Amniotic epithelial cell (primary cell): ENCODE data around the gene THADA.
"Not testable (repeated sequence)": the region's sequence is repeated elsewhere in the genome, so short reads cannot be mapped to it uniquely, and the experiment has no call there.

ENCODE experiments used
- DNase-seq: peaks from one replicate; pipeline ENCODE4 v3.0.0-alpha.2; 2010; ENCODE audit warnings: low read depth

The THADA gene

DNA sequence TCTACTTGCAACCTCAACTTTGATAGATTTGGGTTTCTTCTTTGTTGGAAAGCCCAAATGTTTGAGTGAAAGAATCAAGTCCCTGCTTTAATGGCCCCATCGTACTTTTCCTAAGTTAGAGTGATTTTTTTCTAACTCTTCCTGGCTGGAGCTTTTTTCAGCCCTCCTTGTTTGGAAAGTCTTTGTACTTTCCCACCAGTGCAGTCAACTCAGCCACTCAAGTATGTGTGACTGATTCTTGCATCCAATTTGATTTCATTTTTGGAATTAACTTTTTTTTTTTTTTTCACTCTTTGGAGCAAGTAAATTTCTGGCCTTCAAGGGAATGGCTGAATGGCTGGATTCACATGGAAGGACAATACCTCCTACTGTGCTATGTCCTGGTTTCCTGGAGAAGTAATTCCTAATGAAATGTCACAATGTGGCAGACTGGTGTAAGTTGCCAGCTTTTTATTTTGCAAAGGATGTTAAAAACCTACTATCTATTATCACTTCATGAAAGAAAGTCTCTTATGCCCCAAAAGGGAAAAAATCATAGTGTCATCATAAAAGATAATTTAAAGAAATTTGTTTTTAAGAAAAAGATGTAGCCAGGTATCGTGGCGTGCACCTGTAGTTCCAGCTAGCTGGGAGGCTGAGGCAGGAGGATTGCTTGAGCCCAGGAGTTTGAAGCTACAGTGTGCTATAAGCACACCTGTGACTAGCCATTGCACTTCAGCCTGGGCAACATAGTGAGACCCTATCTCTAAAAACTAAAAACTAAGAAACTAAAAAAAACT, 293.5 kb downstream of the THADA start:
- DNase-seq, result no peak

GRCh38 chr2:43300781-43301583, 294.9 kb downstream of the THADA start:
- DNase-seq, result no peak

- no peak for DNase-seq
Observed at GRCh38 chr2:43300222-43300621, 295.6 kb downstream of the THADA start.

DNA sequence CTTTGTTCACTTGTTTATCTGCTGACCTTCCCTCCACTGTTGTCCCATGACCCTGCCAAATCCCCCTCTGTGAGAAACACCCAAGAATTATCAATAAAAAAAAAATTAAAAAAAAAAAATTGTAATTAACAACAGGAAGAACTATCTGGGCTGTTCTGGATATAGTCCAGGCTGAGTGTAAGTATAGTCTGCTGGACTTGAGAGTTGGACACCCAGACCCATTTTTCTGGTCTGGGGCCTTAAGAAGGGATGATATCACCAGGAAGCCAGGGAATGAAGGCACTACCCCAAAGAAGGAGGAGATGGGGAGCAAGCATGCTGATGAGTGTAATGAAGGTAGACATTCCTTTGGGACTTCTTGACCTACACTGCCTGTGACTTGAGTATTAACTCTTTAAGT, 297.3 kb downstream of the THADA start:
- DNase-seq, result no peak

DNA sequence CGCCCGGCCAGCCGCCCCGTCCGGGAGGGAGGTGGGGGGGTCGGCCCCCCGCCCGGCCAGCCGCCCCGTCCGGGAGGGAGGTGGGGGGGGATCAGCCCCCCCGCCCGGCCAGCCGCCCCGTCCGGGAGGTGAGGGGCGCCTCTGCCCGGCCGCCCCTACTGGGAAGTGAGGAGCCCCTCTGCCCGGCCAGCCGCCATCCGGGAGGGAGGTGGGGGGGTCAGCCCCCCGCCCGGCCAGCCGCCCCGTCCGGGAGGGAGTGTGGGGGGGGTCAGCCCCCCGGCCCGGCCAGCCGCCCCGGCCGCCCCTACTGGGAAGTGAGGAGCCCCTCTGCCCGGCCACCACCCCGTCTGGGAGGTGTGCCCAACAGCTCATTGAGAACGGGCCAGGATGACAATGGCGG, 298.1 kb downstream of the THADA start:
- not testable (repeated sequence) for DNase-seq

GRCh38 chr2:43294973-43295603, 300.8 kb downstream of the THADA start:
- peak; percentile 35 for DNase-seq

- peak; percentile 99 for DNase-seq
Observed at GRCh38 chr2:43293744-43294695, 301.8 kb downstream of the THADA start.

DNA sequence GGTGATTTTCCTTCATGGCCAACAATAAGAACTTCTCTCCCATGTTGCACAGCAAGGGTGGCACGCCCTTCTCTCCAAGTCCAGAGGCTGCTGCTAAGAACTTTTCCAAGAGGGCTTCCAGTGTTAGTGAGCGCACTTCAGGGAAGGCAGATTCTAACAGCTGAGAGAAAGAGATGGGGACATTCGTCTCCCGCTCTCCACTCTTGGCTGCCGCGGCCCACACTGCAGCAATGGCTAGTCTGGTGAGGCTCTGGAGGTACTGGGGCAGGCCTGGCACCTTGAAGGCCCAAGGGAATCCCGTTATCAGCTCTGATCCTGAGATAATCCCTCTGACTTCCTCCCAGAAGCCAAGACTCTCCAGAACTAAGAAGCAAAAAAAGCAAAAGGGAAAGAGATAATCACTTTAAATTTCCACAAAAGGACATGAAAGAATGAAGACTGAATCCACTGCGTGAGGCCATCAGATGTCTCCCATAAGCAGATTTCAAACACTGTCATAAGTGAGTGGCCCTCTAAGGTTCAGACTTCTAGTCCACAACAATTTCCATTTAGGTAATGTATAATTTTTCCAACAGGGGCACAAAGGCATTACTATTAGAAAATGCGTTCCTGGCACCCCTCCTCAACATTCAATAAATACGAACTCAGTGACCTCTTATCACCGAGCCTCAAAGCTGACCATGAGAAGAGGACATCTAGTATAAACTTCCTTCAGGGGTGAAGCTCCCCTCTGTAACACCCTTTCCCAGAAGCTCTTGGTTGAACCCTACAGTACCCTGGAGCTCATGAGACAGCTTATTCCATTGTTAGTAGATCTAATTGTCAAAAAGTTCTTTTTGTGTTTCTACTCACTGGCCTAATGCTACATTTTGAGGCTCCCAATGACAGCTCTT, 302.7 kb downstream of the THADA start:
- peak; percentile 51 for DNase-seq

DNA sequence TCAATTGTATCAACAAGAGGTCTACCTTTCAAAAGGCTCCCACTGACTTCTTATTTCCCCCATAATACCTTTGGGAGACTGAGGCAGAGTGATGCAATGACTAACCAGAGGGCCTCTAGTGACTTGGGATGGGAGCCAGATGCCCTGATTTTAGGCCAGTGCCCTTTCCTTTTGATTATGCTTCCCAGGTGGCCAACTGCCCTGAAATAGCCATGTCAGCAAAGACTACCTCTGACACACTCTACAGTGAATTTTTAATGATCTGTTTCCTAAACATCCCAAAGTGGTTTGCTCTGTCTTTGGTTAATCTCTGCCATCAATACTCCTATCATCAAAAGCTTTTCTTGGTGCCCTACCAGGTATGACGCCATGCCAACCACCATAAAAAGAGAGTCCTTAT, 303.5 kb downstream of the THADA start:
- no peak for DNase-seq

- no peak for DNase-seq
Observed at GRCh38 chr2:43289331-43289730, 306.5 kb downstream of the THADA start.

DNA sequence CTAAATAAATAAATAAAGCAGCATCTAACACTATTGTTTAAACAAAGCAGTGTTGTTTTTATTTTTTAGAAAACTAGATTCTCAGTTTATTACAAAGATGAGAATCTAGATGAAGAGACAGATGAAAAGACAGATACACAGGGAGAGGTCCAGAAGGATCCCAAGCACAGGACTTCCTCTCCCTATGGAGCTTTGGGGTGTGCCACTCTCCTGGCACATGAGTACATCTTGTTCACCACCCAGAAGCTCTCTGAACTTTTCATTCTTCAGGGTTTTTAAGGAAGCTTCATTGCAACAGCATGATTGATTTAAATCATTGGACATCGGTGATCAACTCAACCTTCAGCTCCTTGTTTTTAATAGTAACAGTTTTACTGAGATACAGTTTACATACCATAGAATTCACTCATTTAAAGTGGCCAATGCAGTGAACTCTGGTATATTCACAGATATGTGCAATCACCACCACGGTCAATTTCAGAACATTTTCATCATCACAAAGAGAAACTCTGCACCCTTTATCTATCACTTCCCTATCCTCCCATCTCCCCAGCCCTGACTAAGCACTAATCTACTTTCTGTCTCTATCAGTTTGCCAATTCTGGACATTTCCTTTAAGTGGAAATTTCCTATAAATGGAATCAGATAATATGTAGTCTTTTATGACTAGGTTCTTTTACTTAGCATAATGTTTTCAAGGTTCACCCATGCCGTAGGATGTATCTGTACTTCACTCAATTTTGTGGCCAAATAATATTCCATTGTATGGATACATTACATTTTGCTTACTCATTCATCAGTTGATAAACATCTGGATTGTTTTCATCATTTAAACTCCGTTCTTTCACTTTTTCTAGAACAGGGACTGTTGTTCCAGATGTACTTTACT, 307.2 kb downstream of the THADA start:
- peak; percentile 67 for DNase-seq

DNA sequence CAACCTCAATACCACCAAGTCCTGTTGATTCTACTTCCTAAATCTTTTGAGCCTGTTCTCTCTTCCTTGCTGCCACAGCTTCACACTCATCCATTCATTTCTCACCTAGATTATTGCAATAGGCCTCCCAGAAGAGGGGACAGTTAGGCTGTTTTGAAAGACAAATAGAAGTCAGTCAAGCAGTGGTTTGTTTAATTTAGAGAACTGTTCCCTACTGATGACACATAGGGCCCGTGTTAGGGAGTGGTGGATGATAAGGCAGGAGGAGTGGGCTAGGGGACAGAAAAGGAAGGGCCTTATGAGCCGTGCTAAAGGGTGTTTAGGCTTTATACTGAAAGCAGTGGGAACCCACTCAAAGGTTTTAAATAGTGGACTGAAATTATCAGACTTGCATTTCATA, 309.9 kb downstream of the THADA start:
- no peak for DNase-seq

DNA sequence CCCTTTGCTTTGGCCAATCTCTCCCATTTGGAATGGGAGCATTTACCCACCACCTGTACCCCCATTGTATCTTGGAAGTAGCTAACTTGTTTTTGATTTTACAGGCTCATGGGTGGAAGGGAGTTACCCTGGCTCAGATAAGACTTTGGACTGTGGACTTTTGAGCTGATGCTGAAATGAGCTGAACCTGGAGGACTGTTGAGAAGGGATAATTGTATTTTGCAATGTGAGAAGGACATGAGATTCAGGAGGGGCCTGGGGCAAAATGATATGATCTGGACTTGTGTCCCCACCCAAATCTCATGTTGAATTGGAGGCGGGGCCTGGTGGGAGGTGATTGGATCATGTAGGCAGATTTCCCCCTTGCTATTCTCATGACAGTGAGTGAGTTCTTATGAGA, 310.9 kb downstream of the THADA start:
- DNase-seq, result no peak

- not testable (repeated sequence) for DNase-seq
Observed at GRCh38 chr2:43284347-43284746, 311.5 kb downstream of the THADA start.

DNA sequence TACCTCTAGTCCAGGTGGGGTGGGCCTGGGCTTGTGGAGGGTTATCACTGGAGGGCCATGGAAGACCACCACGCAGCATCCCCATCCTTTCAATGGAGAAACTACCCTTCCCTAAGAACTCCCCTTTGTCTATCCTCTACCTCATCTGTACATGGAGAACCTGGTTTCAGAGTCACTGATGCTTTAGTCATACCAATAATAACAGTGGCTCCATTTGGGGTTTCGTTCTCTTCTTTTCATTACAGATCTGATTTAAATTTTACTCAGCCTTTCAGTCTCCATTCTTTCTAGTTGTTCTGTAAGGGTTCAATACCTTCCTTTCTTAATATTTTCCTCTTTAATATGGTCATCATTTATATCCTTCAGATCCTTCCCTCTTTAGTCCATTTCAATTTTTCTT, 314.8 kb downstream of the THADA start:
- no peak for DNase-seq

GRCh38 chr2:43279317-43279840, 316.5 kb downstream of the THADA start:
- no peak for DNase-seq

GRCh38 chr2:43278564-43279220, 317.1 kb downstream of the THADA start:
- DNase-seq, result no peak

DNA sequence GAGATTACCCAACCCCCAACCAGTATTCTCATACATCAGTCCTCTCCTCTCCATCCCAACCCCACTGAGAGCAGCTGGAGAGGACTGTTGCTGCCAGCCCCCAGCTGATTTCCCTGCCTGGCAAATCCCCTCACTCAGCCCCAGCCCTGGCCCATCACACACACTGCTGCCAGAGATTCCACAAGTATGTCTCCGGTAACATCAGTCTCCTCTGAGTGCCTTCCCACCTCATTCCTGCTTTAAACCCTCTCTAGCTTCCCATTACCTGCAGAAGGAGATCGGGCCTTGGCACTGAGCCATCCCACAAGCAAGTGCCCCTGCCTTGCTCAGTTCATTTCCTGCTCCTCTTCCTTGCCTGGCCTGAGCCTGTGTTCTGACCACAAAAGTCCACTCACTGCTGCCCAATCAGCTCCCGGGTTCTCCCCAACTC, 318.9 kb downstream of the THADA start:
- peak; percentile 41 for DNase-seq
